KMS-11 (cell line): ENCODE data around the gene HIVEP1.

ENCODE experiments used
- H2AFZ ChIP-seq: fragments of 200-600 bp; sonication (generic); 2 replicates; pipeline ENCODE4 v1.6.1; 2016; ENCODE audit warnings: antibody characterized with exemption, mixed run types, low read depth
- H3K27ac ChIP-seq: fragments of 200-600 bp; sonication (generic); 2 replicates; pipeline ENCODE4 v1.6.1; 2016; ENCODE audit warnings: mild to moderate bottlenecking, mixed run types
- H3K27me3 ChIP-seq: fragments of 200-600 bp; sonication (generic); 2 replicates; pipeline ENCODE4 v1.6.1; 2017; ENCODE audit warnings: mild to moderate bottlenecking, low read depth, mixed run types, moderate library complexity; ENCODE audit not compliant: insufficient read depth
- H3K36me3 ChIP-seq: fragments of 200-600 bp; sonication (generic); 2 replicates; pipeline ENCODE4 v1.6.1; 2017; ENCODE audit warnings: mild to moderate bottlenecking, mixed run types; ENCODE audit not compliant: insufficient read depth
- H3K4me1 ChIP-seq: fragments of 200-600 bp; sonication (generic); 2 replicates; pipeline ENCODE4 v1.6.1; 2016; ENCODE audit warnings: mild to moderate bottlenecking, low read depth, mixed run types; ENCODE audit not compliant: poor library complexity, severe bottlenecking
- H3K4me2 ChIP-seq: fragments of 200-600 bp; sonication (generic); 2 replicates; pipeline ENCODE4 v1.7.0; 2016; ENCODE audit warnings: mild to moderate bottlenecking, mixed run types
- H3K4me3 ChIP-seq: fragments of 200-600 bp; sonication (generic); IDR thresholded peaks from 2 replicates; pipeline ENCODE4 v1.6.1; 2017; ENCODE audit warnings: low read depth, low read length, mixed read lengths; ENCODE audit not compliant: insufficient read depth
- H3K79me2 ChIP-seq: fragments of 200-600 bp; sonication (generic); 2 replicates; pipeline ENCODE4 v1.6.1; 2016; ENCODE audit warnings: low read depth, mixed run types; ENCODE audit not compliant: insufficient read depth
- H3K9ac ChIP-seq: fragments of 200-600 bp; sonication (generic); 2 replicates; pipeline ENCODE4 v1.6.1; 2016; ENCODE audit warnings: mild to moderate bottlenecking, mixed run types
- H4K20me1 ChIP-seq: fragments of 200-600 bp; sonication (generic); 2 replicates; pipeline ENCODE4 v1.6.1; 2016; ENCODE audit warnings: mild to moderate bottlenecking, mixed run types; ENCODE audit not compliant: insufficient read depth
- TF ChIP-seq, protein P1 (sequence below): fragments of 200-600 bp; sonication (generic); conservative IDR thresholded peaks from 2 replicates; pipeline ENCODE4 v1.6.1; 2017; ENCODE audit warnings: low read depth, mild to moderate bottlenecking, antibody characterized with exemption, low read length, moderate library complexity, mixed read lengths

The HIVEP1 gene

DNA sequence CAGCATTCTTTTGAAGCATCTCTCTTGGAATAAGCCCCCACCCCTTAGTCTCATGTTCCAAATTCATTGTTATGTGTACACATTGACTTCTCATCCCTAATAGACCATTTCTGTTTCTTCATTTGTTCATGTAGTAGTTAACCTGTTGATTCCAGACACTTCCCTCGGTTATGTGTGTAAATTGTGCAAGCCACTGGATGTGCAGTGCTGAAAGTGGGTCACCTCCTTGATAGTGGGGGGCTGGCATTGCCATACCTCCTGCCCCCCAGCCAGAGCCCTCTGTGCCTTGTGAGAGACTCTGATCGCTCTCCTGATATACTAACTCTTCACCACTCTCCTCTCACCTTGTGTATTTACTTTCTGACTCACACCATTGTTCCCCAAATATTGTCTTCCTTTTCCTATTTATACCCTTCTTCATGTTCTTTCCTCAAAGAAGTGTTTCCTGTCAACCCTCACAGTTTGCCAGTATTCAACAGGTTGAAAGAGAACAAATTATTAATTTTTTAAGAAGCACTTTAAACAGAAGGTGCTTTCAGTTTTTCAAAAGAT is 59.0 kb downstream of the HIVEP1 start:
- Histone ChIP-seq H3K9ac (no peak overlapping the region), H3K27me3 (no peaks in the 10 kb centered on the region), H3K36me3 (peaks cover 4% of the 10 kb centered on the region; the same call in 1 of the 2 replicates), H3K4me1 (peaks cover 33% of the 10 kb centered on the region), H3K4me3 (no peak overlapping the region), H3K27ac (no peak overlapping the region), H2AFZ (no peak overlapping the region), H3K79me2 (peaks cover 61% of the 10 kb centered on the region), H3K4me2 (no peak overlapping the region), H4K20me1 (no peaks in the 10 kb centered on the region; the same call in 1 of the 2 replicates)
- TF ChIP-seq, protein P1, sequence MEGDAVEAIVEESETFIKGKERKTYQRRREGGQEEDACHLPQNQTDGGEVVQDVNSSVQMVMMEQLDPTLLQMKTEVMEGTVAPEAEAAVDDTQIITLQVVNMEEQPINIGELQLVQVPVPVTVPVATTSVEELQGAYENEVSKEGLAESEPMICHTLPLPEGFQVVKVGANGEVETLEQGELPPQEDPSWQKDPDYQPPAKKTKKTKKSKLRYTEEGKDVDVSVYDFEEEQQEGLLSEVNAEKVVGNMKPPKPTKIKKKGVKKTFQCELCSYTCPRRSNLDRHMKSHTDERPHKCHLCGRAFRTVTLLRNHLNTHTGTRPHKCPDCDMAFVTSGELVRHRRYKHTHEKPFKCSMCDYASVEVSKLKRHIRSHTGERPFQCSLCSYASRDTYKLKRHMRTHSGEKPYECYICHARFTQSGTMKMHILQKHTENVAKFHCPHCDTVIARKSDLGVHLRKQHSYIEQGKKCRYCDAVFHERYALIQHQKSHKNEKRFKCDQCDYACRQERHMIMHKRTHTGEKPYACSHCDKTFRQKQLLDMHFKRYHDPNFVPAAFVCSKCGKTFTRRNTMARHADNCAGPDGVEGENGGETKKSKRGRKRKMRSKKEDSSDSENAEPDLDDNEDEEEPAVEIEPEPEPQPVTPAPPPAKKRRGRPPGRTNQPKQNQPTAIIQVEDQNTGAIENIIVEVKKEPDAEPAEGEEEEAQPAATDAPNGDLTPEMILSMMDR: no peak

DNA sequence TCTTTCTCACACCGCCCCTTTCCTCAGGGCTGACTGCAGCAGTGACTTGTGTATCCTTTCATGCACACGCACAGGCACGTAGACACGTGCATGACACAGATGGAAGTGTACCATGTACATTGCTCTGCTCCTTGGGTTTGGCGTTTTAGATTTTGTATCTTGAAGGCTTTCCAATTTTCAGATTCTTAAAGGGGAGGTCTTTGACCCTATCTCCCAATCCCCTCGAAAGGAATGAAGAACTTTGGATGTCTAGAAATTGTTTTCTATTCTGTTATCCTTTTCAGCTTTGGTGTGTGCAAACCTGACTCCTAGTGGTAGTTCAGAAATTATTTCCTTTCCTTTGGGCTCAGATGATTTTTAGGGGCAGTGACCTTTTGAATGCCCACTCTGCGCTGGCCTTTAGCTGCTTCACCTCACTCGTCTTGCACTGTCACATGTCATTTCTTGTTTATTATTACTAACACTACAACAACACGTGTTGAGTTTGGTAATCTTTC is 63.0 kb downstream of the HIVEP1 start:
- H3K79me2 ChIP-seq: peaks cover 58% of the 10 kb centered on the region
- no peaks in the 10 kb centered on the region for H3K36me3 ChIP-seq
- H3K9ac ChIP-seq: no peak overlapping the region
- H3K4me3 ChIP-seq: no peak overlapping the region
- no peak overlapping the region for H3K27ac ChIP-seq
- no peak overlapping the region for H2AFZ ChIP-seq
- no peaks in the 10 kb centered on the region for H3K27me3 ChIP-seq
- no peaks in the 10 kb centered on the region; the same call in 1 of the 2 replicates for H4K20me1 ChIP-seq
- H3K4me2 ChIP-seq: no peak overlapping the region
- TF ChIP-seq, protein P1: peak; percentile 51
- H3K4me1 ChIP-seq: peaks cover 23% of the 10 kb centered on the region

DNA sequence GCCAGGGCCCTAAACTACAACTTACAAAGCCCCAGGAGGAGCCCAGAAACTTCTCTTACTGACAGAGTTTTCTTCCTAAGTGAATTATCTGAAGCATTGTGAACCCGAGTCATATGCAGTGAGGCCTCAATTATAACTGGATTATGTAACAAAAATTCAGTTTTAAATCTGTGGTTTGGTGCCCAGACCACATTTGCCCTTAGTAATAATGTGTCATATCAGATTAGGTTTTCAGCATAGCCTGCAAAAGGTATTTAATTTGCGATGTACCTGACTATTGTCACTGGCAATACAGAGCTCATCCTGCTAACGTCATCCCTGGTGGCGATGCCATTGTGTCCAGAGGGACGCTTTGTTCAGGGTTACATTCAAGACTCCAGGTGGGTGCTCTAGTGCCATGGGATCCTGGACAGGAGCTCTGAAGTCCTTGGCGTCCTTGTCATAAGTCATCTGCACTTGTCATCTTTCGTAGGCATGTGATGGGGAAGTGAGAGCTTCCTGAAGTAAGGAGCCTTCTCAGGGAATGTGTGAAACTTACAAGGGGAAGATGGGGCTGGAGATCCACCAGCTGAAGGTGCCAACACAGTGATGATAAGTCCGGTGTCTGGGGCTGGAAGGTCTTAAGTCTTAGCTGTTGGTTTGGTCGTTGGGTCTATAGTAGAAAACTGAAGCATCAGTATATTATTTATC is 65.1 kb downstream of the HIVEP1 start:
- peaks cover 18% of the 10 kb centered on the region for H3K4me1 ChIP-seq
- TF ChIP-seq, protein P1: no peak
- no peak overlapping the region for H3K4me2 ChIP-seq
- H2AFZ ChIP-seq: no peak overlapping the region
- H3K27ac ChIP-seq: no peak overlapping the region
- no peak overlapping the region for H3K9ac ChIP-seq
- no peak overlapping the region for H3K4me3 ChIP-seq
- H3K79me2 ChIP-seq: peaks cover 69% of the 10 kb centered on the region
- H3K36me3 ChIP-seq: no peaks in the 10 kb centered on the region
- no peaks in the 10 kb centered on the region for H4K20me1 ChIP-seq
- H3K27me3 ChIP-seq: no peaks in the 10 kb centered on the region

DNA sequence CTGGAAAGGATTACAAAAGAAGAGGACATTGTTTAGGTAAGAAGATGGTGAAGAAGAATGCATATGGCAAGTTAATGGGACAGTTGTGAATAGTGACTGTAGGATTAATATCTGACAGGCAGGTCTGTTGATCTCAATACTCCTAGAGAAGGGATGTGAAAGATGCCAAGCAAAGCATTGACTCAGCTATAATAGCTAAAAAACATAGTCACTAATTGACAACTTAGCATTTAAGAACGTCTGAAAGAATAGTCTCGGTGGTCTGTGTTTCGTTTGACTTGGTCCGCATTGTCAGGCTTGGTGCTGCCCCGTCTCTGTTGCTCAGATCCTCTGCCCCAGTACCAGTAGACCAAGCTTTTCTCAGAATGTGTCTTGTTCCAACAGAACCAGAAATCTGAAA is 65.9 kb downstream of the HIVEP1 start:
- Histone ChIP-seq H3K4me1 (peaks cover 24% of the 10 kb centered on the region), H2AFZ (no peak overlapping the region), H3K36me3 (no peaks in the 10 kb centered on the region), H3K27ac (no peak overlapping the region), H3K27me3 (no peaks in the 10 kb centered on the region), H3K79me2 (peaks cover 68% of the 10 kb centered on the region), H3K9ac (no peak overlapping the region), H3K4me2 (no peak overlapping the region), H3K4me3 (no peak overlapping the region), H4K20me1 (no peaks in the 10 kb centered on the region)
- TF ChIP-seq, protein P1: no peak
